B cell (primary cell): ENCODE data around the gene PDIA2. TPM values are rescaled to one million over a fixed set of nuclear protein-coding genes. Genes with fewer than 3 reads are reported as not detected.

Experiments
- ATAC-seq: fragments of 200-7000 bp; cut with Tn5 transposase; one replicate; pipeline ENCODE4 v1.10.0; 2021; ENCODE audit warnings: low read depth, mild to moderate bottlenecking, moderate number of reproducible peaks, moderate library complexity
- CTCF ChIA-PET: fragments of 350-600 bp; sonication (Branson Sonifier 250); formaldehyde crosslinking; loops from one replicate; lab custom pipeline; 2021; ENCODE audit warnings: antibody characterized with exemption, inconsistent platforms; lab: Charles Lee
- POLR2A ChIA-PET: fragments of 350-600 bp; sonication (Branson Sonifier 250); formaldehyde crosslinking; loops from one replicate; lab custom pipeline; 2021; ENCODE audit warnings: antibody characterized with exemption; lab: Charles Lee
- DNase-seq: peaks from one replicate; pipeline ENCODE4 v3.0.0; 2013
- H2AFZ ChIP-seq: 2 replicates; pipeline ENCODE4 v1.6.1; 2012; ENCODE audit warnings: mild to moderate bottlenecking, low read depth, low read length; ENCODE audit not compliant: insufficient read depth, poor library complexity, severe bottlenecking
- H3K27ac ChIP-seq, 2 donors: 1 replicate in 1 of 2; 2 replicates in 1 of 2; pipeline ENCODE4 v1.5.1; 2012 to 2013; ENCODE audit warnings: low read length in 2 of 2, mild to moderate bottlenecking in 2 of 2, moderate library complexity in 1 of 2
- H3K27me3 ChIP-seq, 4 experiments: fragments of 200-600 bp in 1 of 4; sonication (generic) in 1 of 4; replicated peaks in 1 of 4; 1 replicate in 2 of 4; 2 replicates in 2 of 4; pipeline versions ENCODE4 v1.6.1 to v1.7.0; 2013 to 2016; ENCODE audit warnings: low read length in 3 of 4, mild to moderate bottlenecking in 2 of 4, mixed read lengths in 1 of 4, moderate library complexity in 1 of 4; ENCODE audit not compliant: insufficient read depth in 4 of 4, control insufficient read depth in 3 of 4; ENCODE audit errors: control extremely low read depth in 1 of 4
- H3K36me3 ChIP-seq, 2 experiments: replicated peaks in 1 of 2; 1 replicate in 1 of 2; 2 replicates in 1 of 2; pipeline versions ENCODE4 v1.6.1 to v1.7.1; 2013; ENCODE audit warnings: low read length in 1 of 2; ENCODE audit not compliant: insufficient read depth in 2 of 2, control insufficient read depth in 1 of 2; ENCODE audit errors: control extremely low read depth in 1 of 2, extremely low read depth in 1 of 2
- H3K4me1 ChIP-seq, 2 donors: fragments of 200-600 bp in 1 of 2; sonication (generic) in 1 of 2; 1 replicate in 1 of 2; 2 replicates in 1 of 2; pipeline versions ENCODE4 v1.5.1 to v1.6.1; 2013 to 2017; ENCODE audit warnings: low read length in 2 of 2; ENCODE audit not compliant: control insufficient read depth in 2 of 2, insufficient read depth in 2 of 2
- H3K4me2 ChIP-seq: replicated peaks from 2 replicates; pipeline ENCODE3; 2012; ENCODE audit warnings: mild to moderate bottlenecking, low read depth, low read length; ENCODE audit not compliant: poor library complexity, severe bottlenecking
- H3K4me3 ChIP-seq, 5 experiments: fragments of 200-600 bp in 1 of 5; sonication (generic) in 1 of 5; 1 replicate in 3 of 5; 2 replicates in 2 of 5; pipeline versions ENCODE4 v1.5.1 to v1.7.0; 2011 to 2016; ENCODE audit warnings: low read length in 4 of 5, mild to moderate bottlenecking in 4 of 5, low read depth in 2 of 5, control low read depth in 1 of 5, moderate library complexity in 1 of 5; ENCODE audit not compliant: insufficient read depth in 1 of 5; ENCODE audit errors: control extremely low read depth in 1 of 5, extremely low read depth in 1 of 5
- H3K79me2 ChIP-seq: fragments of 200-600 bp; sonication (generic); one replicate; pipeline ENCODE4 v1.6.0; 2016; ENCODE audit warnings: low read length; ENCODE audit not compliant: control insufficient read depth, insufficient read depth
- H3K9ac ChIP-seq: fragments of 200-600 bp; sonication (generic); 2 replicates; pipeline ENCODE4 v1.6.1; 2017; ENCODE audit warnings: mild to moderate bottlenecking, low read length, moderate library complexity
- H3K9me3 ChIP-seq, 3 donors: one replicate each; pipeline versions ENCODE4 v1.6.1 to v1.7.1; 2013; ENCODE audit warnings: low read length in 2 of 3; ENCODE audit not compliant: control insufficient read depth in 2 of 3, insufficient read depth in 1 of 3; ENCODE audit errors: control extremely low read depth in 1 of 3
- H4K20me1 ChIP-seq: 2 replicates; pipeline ENCODE4 v1.6.0; 2012; ENCODE audit warnings: mild to moderate bottlenecking, low read length; ENCODE audit not compliant: insufficient read depth, control insufficient read depth, poor library complexity, severe bottlenecking
- H3K27ac Mint-ChIP-seq: one replicate; pipeline ENCODE4 v1.8.0; 2021; ENCODE audit warnings: mixed read lengths
- H3K27me3 Mint-ChIP-seq: one replicate; pipeline ENCODE4 v1.8.0; 2021; ENCODE audit warnings: mixed read lengths
- H3K4me1 Mint-ChIP-seq: one replicate; pipeline ENCODE4 v1.8.0; 2021; ENCODE audit warnings: mixed read lengths
- H3K4me3 Mint-ChIP-seq: one replicate; pipeline ENCODE4 v1.8.0; 2021; ENCODE audit warnings: mixed read lengths
- H3K9me3 Mint-ChIP-seq: one replicate; pipeline ENCODE4 v1.8.0; 2022; ENCODE audit warnings: mixed read lengths; ENCODE audit not compliant: insufficient read depth
- EZH2 ChIP-seq: IDR thresholded peaks from 2 replicates; pipeline ENCODE4 v1.6.1; 2012; ENCODE audit warnings: borderline replicate concordance, low read depth, mild to moderate bottlenecking, moderate library complexity, low read length; ENCODE audit not compliant: insufficient read depth, poor library complexity, severe bottlenecking
- WGBS: methylation state at CpG from one replicate; pipeline ENCODE4 v1.1.5; 2013; ENCODE audit warnings: missing lambda C conversion rate; ENCODE audit not compliant: insufficient coverage; 5-methylcytosine and 5-hydroxymethylcytosine counted together
- intact Hi-C: fragments of 100-400 bp; cut with micrococcal nuclease; formaldehyde crosslinking; loops from one replicate; pipeline ENCODE4 v1.10.0; 2022
- polyA plus RNA-seq: library from polyadenylated mRNA; depleted of rRNA; stranded (reverse); fragments of >200 nt; gene quantifications from 2 replicates; pipeline ENCODE4 v1.2.3, GENCODE V29; 2012
- total RNA-seq, 2 donors: library from RNA; stranded (reverse); fragments of 120-200 nt in 1 of 2; gene quantifications; 1 replicate in 1 of 2; 2 replicates in 1 of 2; pipeline versions ENCODE4 v1.2.3 to v1.2.4, GENCODE V29; 2013 to 2022
- TF ChIP-seq, protein P1 (sequence below): fragments of 200-600 bp; IDR thresholded peaks from one replicate; pipeline ENCODE4 v1.8.0; 2022; ENCODE audit warnings: antibody characterized with exemption, mild to moderate bottlenecking

PDIA2 gene
- total and polyA plus RNA-seq, 2 donors (not counting 1 experiment from before 2014, with no cell fraction given), result 0.06 TPM; not detected in 1

DNA sequence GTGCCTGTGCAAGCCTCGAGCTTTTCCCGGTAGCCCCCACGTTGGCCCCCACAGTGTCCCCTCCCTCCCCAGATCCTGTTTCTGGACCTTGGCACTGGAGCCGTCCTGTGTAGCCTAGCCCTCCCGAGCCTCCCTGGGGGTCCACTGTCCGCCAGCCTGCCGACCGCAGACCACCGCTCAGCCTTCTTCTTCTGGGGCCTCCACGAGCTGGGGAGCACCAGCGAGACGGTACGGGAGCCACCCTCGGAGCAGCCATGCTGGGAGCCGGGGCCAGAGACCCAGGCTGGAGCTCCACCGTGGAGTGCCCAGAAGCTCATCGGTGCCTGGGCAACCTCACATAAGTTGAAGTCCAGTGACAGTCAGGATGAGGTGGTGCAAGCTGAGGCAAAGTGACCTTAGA is 19.0 kb upstream of the PDIA2 start:
- DNase-seq (no peak), ATAC-seq (no peak)
- Histone ChIP-seq H3K27me3 (no peaks in the 10 kb centered on the region), H3K9me3 (no peaks in the 10 kb centered on the region), H3K9ac (no peak overlapping the region), H2AFZ (no peak overlapping the region), H3K36me3 (peaks cover 0 to 36% of the 10 kb centered on the region in 2 experiments), H3K4me2 (no peak overlapping the region), H3K4me1 (no peaks in the 10 kb centered on the region), H3K27ac (no peak overlapping the region), H3K4me3 (no peak overlapping the region), H3K79me2 (no peaks in the 10 kb centered on the region), H4K20me1 (no peaks in the 10 kb centered on the region)
- POLR2A ChIA-PET, result no interaction called here
- no peak for TF ChIP-seq EZH2
- TF ChIP-seq, protein P1, sequence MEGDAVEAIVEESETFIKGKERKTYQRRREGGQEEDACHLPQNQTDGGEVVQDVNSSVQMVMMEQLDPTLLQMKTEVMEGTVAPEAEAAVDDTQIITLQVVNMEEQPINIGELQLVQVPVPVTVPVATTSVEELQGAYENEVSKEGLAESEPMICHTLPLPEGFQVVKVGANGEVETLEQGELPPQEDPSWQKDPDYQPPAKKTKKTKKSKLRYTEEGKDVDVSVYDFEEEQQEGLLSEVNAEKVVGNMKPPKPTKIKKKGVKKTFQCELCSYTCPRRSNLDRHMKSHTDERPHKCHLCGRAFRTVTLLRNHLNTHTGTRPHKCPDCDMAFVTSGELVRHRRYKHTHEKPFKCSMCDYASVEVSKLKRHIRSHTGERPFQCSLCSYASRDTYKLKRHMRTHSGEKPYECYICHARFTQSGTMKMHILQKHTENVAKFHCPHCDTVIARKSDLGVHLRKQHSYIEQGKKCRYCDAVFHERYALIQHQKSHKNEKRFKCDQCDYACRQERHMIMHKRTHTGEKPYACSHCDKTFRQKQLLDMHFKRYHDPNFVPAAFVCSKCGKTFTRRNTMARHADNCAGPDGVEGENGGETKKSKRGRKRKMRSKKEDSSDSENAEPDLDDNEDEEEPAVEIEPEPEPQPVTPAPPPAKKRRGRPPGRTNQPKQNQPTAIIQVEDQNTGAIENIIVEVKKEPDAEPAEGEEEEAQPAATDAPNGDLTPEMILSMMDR, result no peak
- intact Hi-C loops, result no loop called here
- no peaks in the 10 kb centered on the region for H3K27me3 Mint-ChIP-seq
- WGBS, result 96% methylated on average over 17 of the region's 17 CpGs
- CTCF ChIA-PET, result no interaction called here
- H3K27ac Mint-ChIP-seq, result no peak overlapping the region
- no peaks in the 10 kb centered on the region for H3K9me3 Mint-ChIP-seq
- no peaks in the 10 kb centered on the region for H3K4me1 Mint-ChIP-seq
- no peak overlapping the region for H3K4me3 Mint-ChIP-seq

DNA sequence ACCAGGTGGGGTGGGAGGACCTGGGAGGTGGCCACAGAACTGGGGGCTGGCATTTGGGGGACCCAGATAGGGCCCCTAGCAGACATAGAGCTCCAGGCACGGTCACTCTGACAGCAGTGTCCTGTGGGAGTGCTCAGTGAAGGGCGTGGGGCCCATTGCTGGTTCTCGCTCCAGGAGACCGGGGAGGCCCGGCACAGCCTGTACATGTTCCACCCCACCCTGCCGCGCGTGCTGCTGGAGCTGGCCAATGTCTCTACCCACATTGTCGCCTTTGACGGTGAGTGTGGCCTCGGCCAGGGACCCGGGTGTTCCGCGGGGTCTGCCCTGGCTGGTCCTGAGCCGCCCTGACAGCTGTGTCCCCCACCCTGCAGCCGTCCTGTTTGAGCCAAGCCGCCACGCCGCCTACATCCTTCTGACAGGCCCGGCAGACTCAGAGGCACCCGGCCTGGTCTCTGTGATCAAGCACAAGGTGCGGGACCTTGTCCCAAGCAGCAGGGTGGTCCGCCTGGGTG is 18.5 kb upstream of the PDIA2 start:
- H3K27ac Mint-ChIP-seq, result no peak overlapping the region
- H3K36me3 ChIP-seq, result peaks cover 0 to 30% of the 10 kb centered on the region in 2 experiments

More for the DNA sequence above, 18.5 kb upstream of the PDIA2 start:
- Mint-ChIP-seq H3K4me3 (no peak overlapping the region), H3K4me1 (no peaks in the 10 kb centered on the region), H3K9me3 (no peaks in the 10 kb centered on the region), H3K27me3 (no peaks in the 10 kb centered on the region)
- Histone ChIP-seq H3K4me2 (no peak overlapping the region), H4K20me1 (no peaks in the 10 kb centered on the region), H3K27ac (no peak overlapping the region), H3K27me3 (no peaks in the 10 kb centered on the region), H3K4me3 (no peak overlapping the region), H3K79me2 (no peaks in the 10 kb centered on the region), H3K9me3 (no peaks in the 10 kb centered on the region), H2AFZ (no peak overlapping the region), H3K9ac (no peak overlapping the region), H3K4me1 (no peaks in the 10 kb centered on the region)
- ChIA-PET CTCF (no interaction called here), POLR2A (no interaction called here)
- no peak for ATAC-seq
- intact Hi-C loops, result no loop called here
- WGBS, result 95% methylated on average over 23 of the region's 23 CpGs
- no peak for DNase-seq
- no peak for TF ChIP-seq EZH2
- TF ChIP-seq, protein P1, result no peak
